ENCODE measurements around the gene MDGA2. TPM values are rescaled to one million over a fixed set of nuclear protein-coding genes. Genes with fewer than 3 reads are reported as not detected.

MDGA2 gene
- total RNA-seq, 2 donors from 2014 or later = 0.82 to 8.8 TPM

- H3K27me3 ChIP-seq (ENCODE audit: control insufficient read depth, insufficient read depth, low read length, poor library complexity, severe bottlenecking) = no peaks in the 10 kb centered on the region
- no peaks in the 10 kb centered on the region for H3K36me3 ChIP-seq (ENCODE audit: control insufficient read depth, insufficient read depth, low read length)
- Mint-ChIP-seq H3K27me3 (ENCODE audit: insufficient read depth) (peaks cover 1% of the 10 kb centered on the region), H3K4me1 (peaks cover 5% of the 10 kb centered on the region), H3K36me3 (ENCODE audit: low read depth) (no peaks in the 10 kb centered on the region), H3K27ac (no peak overlapping the region), H3K4me3 (no peak overlapping the region), H3K9me3 (no peaks in the 10 kb centered on the region)
- no peak for TF ChIP-seq CTCF (conservative IDR thresholded peaks at IDR 0.05)
- no peak overlapping the region for H3K27ac ChIP-seq (ENCODE audit: low read depth, low read length)
- no peak overlapping the region for H3K4me3 ChIP-seq (ENCODE audit: low read length)
- H3K4me1 ChIP-seq (ENCODE audit: control insufficient read depth, insufficient read depth, low read length) = peaks cover 2% of the 10 kb centered on the region
- no peak for DNase-seq
- H3K9ac ChIP-seq (ENCODE audit: extremely low read depth, low read length, poor library complexity, severe bottlenecking) = no peak overlapping the region
- no peaks in the 10 kb centered on the region for H3K9me3 ChIP-seq (ENCODE audit: control insufficient read depth, low read length)
Measured at GRCh38 chr14:47555333-47555732, 120.1 kb downstream of the MDGA2 start.

DNA sequence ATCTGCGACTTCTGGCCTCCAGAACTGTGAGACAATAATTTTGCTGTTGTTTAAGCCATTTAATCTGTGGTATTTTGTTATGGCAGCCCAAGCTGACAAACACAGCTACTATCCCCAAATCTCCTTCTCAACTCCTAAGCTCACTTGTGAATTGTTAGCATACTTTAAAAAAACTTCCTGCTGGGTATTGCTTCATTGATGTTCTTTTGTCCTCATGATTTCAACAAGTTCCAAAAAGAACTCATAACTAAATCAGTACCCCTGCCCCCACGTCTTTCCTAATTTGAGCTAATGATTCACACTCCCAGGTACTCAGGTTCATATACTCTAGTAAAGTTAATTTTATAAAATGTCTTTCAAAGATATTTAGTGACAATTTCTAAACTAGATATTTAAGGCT lies 125.5 kb downstream of the MDGA2 start:
- Histone ChIP-seq H3K4me3 (ENCODE audit: low read length) (peak overlapping the region; percentile 22), H3K9me3 (ENCODE audit: control insufficient read depth, low read length) (no peaks in the 10 kb centered on the region), H3K36me3 (ENCODE audit: control insufficient read depth, insufficient read depth, low read length) (no peaks in the 10 kb centered on the region), H3K9ac (ENCODE audit: extremely low read depth, low read length, poor library complexity, severe bottlenecking) (no peak overlapping the region), H3K4me1 (ENCODE audit: control insufficient read depth, insufficient read depth, low read length) (peaks cover 5% of the 10 kb centered on the region), H3K27ac (ENCODE audit: low read depth, low read length) (no peak overlapping the region), H3K27me3 (ENCODE audit: control insufficient read depth, insufficient read depth, low read length, poor library complexity, severe bottlenecking) (no peaks in the 10 kb centered on the region)
- no peak for DNase-seq
- H3K27me3 Mint-ChIP-seq (ENCODE audit: insufficient read depth) = no peaks in the 10 kb centered on the region
- H3K4me1 Mint-ChIP-seq = peaks cover 23% of the 10 kb centered on the region
- WGBS, 2 experiments (ENCODE audit: insufficient coverage in 1 of 2, insufficient read length in 1 of 2) = 85% methylated on average over 2 of the region's 2 CpGs; no CpG with 5 or more reads in 1 of the 2 experiments
- no peaks in the 10 kb centered on the region for H3K9me3 Mint-ChIP-seq
- H3K4me3 Mint-ChIP-seq = no peak overlapping the region
- peak overlapping the region; percentile 9 for H3K27ac Mint-ChIP-seq
- no peaks in the 10 kb centered on the region for H3K36me3 Mint-ChIP-seq (ENCODE audit: low read depth)
- no peak for TF ChIP-seq CTCF (conservative IDR thresholded peaks at IDR 0.05)

DNA sequence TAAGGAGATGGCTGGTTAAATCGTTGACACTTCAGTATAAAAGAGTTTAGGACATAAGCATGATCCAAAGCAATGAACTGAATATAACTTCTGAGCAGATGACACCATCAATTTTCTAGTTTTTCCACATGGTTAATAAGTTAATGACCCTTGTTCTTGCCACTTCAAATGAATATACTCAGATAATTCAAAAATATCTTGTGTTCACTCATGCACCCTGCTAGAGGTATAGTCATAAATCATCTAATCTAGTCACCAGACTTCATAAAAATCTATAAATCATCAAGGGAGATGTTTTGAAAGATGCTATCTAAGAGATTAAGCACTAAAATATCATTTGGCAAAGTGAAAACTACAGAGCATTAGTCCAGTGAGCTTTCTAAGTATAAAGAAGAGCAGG lies 131.9 kb downstream of the MDGA2 start:
- Histone ChIP-seq H3K9me3 (ENCODE audit: control insufficient read depth, low read length) (no peaks in the 10 kb centered on the region), H3K36me3 (ENCODE audit: control insufficient read depth, insufficient read depth, low read length) (no peaks in the 10 kb centered on the region), H3K9ac (ENCODE audit: extremely low read depth, low read length, poor library complexity, severe bottlenecking) (no peak overlapping the region), H3K27me3 (ENCODE audit: control insufficient read depth, insufficient read depth, low read length, poor library complexity, severe bottlenecking) (no peaks in the 10 kb centered on the region), H3K4me1 (ENCODE audit: control insufficient read depth, insufficient read depth, low read length) (no peaks in the 10 kb centered on the region), H3K27ac (ENCODE audit: low read depth, low read length) (no peak overlapping the region), H3K4me3 (ENCODE audit: low read length) (no peak overlapping the region)
- peaks cover 8% of the 10 kb centered on the region for H3K4me1 Mint-ChIP-seq
- H3K27ac Mint-ChIP-seq = no peak overlapping the region
- no peak for DNase-seq
- H3K9me3 Mint-ChIP-seq = no peaks in the 10 kb centered on the region
- 90 to 95% methylated on average over 1 of the region's 1 CpG for WGBS, 2 experiments (ENCODE audit: insufficient coverage in 1 of 2, insufficient read length in 1 of 2)
- H3K36me3 Mint-ChIP-seq (ENCODE audit: low read depth) = no peaks in the 10 kb centered on the region
- no peaks in the 10 kb centered on the region for H3K27me3 Mint-ChIP-seq (ENCODE audit: insufficient read depth)
- H3K4me3 Mint-ChIP-seq = no peak overlapping the region
- no peak for TF ChIP-seq CTCF (conservative IDR thresholded peaks at IDR 0.05)
